CMK (cell line): Measurements from ENCODE around the gene TSHZ3.

ENCODE experiments used
- DNase-seq: peaks from one replicate; pipeline ENCODE4 v3.0.0-alpha.2; 2010; ENCODE audit warnings: low read depth

TSHZ3 gene

GRCh38 chr19:31226151-31226935 is 122.9 kb downstream of the TSHZ3 start:
- DNase-seq: no peak
